ENCODE data around the gene NGRN. TPM values are rescaled to one million over a fixed set of nuclear protein-coding genes. Genes with fewer than 3 reads are reported as not detected.

Gene NGRN
- 100 to 1,000 TPM; 154 to 180 TPM for total RNA-seq
- 100 to 1,000 TPM; 323 to 356 TPM for polyA plus RNA-seq (ENCODE audit: insufficient read length in 2 of 2)
- long read RNA-seq, donor 1, full-length matches to known transcripts: 374 of 374 reads
- long read RNA-seq, donor 1, partial matches to known transcripts: 0 of 374 reads
- long read RNA-seq, donor 1, other reads (novel, unspliced or antisense): 0 of 374 reads
- long read RNA-seq, donor 2, full-length matches to known transcripts: 122 of 122 reads
- long read RNA-seq, donor 2, partial matches to known transcripts: 0 of 122 reads
- long read RNA-seq, donor 2, other reads (novel, unspliced or antisense): 0 of 122 reads
- long read RNA-seq, donor 3, full-length matches to known transcripts: 182 of 182 reads
- long read RNA-seq, donor 3, partial matches to known transcripts: 0 of 182 reads
- long read RNA-seq, donor 3, other reads (novel, unspliced or antisense): 0 of 182 reads
- long read RNA-seq, donor 4, full-length matches to known transcripts: 152 of 152 reads
- long read RNA-seq, donor 4, partial matches to known transcripts: 0 of 152 reads
- long read RNA-seq, donor 4, other reads (novel, unspliced or antisense): 0 of 152 reads

GRCh38 chr15:90265271-90266060 lies at the start of gene NGRN:
Gene NGRN, plus strand, starts transcription at chr15:90265672. Its CDS starts 41 bp downstream, at chr15:90265713.
- DNase-seq (ENCODE audit: low read depth in 4 of 6, low spot score in 6 of 6): peak; percentile 79 to 98 (median 88)
- Histone ChIP-seq H3K27ac (ENCODE audit: low read depth, low read length) (peak within 1 kb of the TSS; percentile 97), H3K36me3 (ENCODE audit: control insufficient read depth, insufficient read depth, low read length) (peaks cover 4% of the 10 kb centered on the region), H3K27me3 (ENCODE audit: control insufficient read depth, insufficient read depth, low read length) (no peaks in the 10 kb centered on the region), H3K4me1 (ENCODE audit: control insufficient read depth, insufficient read depth, low read length) (peaks cover 32% of the 10 kb centered on the region), H3K4me3 (ENCODE audit: low read depth, low read length) (peak within 1 kb of the TSS; percentile 89), H3K9me3 (ENCODE audit: control insufficient read depth, insufficient read depth, low read length) (no peaks in the 10 kb centered on the region)
- under 1% methylated on average over 59 of the region's 59 CpGs for WGBS (ENCODE audit: insufficient coverage)

GRCh38 chr15:90217671-90218394 lies 47.6 kb upstream of the NGRN start:
- peaks cover 19% of the 10 kb centered on the region for H3K4me1 ChIP-seq (ENCODE audit: control insufficient read depth, insufficient read depth, low read length)
- 92% methylated on average over 4 of the region's 9 CpGs for WGBS (ENCODE audit: insufficient coverage)
- H3K9me3 ChIP-seq (ENCODE audit: control insufficient read depth, insufficient read depth, low read length): no peaks in the 10 kb centered on the region
- H3K36me3 ChIP-seq (ENCODE audit: control insufficient read depth, insufficient read depth, low read length): peaks cover 58% of the 10 kb centered on the region
- no peak for DNase-seq (ENCODE audit: low read depth in 4 of 6, low spot score in 6 of 6)
- no peak overlapping the region for H3K27ac ChIP-seq (ENCODE audit: low read depth, low read length)
- no peaks in the 10 kb centered on the region for H3K27me3 ChIP-seq (ENCODE audit: control insufficient read depth, insufficient read depth, low read length)
- H3K4me3 ChIP-seq (ENCODE audit: low read depth, low read length): no peak overlapping the region

DNA sequence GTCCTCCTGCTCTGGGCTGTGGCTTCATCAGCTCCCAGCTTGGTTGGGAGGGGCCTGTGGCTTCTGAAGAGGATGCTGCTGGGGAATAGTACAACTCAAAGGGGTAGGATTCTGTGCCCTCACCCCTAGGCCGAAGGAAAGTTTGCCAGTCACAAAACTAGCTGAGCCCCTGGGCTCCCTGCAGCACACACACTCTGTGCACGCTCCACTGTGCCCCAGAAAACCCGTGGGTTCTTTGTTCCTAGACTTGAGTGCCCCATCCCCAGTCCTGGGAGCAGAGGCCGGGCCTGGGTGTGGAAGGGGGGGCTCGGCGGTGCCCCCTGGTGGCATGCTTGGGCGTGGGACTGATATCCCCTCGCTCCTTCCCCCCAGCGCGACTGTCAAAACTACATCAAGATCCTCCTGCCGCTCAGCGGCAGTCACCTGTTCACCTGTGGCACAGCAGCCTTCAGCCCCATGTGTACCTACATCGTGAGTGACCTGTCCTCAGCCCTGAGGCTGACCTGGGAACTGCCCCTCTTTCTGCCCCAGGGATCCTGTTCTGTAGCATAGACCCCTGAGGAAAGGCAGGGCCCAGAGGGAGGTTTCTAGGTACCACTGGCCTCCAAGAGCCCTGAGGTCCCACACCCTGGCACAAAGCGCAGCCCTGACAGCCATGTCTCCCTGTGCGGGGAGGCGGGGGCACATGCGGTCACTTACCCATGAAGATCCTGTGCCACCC lies 45.9 kb upstream of the NGRN start:
- no peaks in the 10 kb centered on the region for H3K9me3 ChIP-seq (ENCODE audit: control insufficient read depth, insufficient read depth, low read length)
- WGBS (ENCODE audit: insufficient coverage): 59% methylated on average over 14 of the region's 17 CpGs
- no peak overlapping the region for H3K27ac ChIP-seq (ENCODE audit: low read depth, low read length)
- no peaks in the 10 kb centered on the region for H3K27me3 ChIP-seq (ENCODE audit: control insufficient read depth, insufficient read depth, low read length)
- peak in 2 of 6 donors; percentile 19 to 47 for DNase-seq (ENCODE audit: low read depth in 4 of 6, low spot score in 6 of 6)
- H3K4me3 ChIP-seq (ENCODE audit: low read depth, low read length): no peak overlapping the region
- peaks cover 21% of the 10 kb centered on the region for H3K4me1 ChIP-seq (ENCODE audit: control insufficient read depth, insufficient read depth, low read length)
- H3K36me3 ChIP-seq (ENCODE audit: control insufficient read depth, insufficient read depth, low read length): peaks cover 67% of the 10 kb centered on the region

DNA sequence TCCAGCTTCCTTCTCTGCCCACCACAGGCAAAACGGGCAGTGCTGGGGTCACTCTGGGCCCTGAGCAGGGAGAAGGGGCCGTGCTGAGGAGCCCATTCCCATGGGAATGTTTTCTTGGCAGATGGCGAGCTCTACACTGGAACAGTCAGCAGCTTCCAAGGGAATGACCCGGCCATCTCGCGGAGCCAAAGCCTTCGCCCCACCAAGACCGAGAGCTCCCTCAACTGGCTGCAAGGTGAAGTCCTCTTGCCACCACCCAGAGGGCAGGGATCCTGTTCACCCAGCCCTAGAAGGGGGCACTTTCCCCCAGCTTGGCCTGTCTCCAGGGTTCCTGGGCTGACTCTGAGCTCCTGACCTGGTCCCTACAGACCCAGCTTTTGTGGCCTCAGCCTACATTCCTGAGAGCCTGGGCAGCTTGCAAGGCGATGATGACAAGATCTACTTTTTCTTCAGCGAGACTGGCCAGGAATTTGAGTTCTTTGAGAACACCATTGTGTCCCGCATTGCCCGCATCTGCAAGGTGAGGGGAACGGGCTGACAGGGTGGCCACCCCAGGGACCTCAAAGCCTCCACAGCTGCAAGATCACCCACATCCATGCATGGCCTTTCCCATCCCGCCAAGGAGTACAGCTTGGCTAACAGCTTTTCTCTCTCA lies 44.1 kb upstream of the NGRN start:
- Histone ChIP-seq H3K4me1 (ENCODE audit: control insufficient read depth, insufficient read depth, low read length) (peaks cover 22% of the 10 kb centered on the region), H3K9me3 (ENCODE audit: control insufficient read depth, insufficient read depth, low read length) (no peaks in the 10 kb centered on the region), H3K4me3 (ENCODE audit: low read depth, low read length) (no peak overlapping the region), H3K27ac (ENCODE audit: low read depth, low read length) (peak overlapping the region; percentile 54), H3K36me3 (ENCODE audit: control insufficient read depth, insufficient read depth, low read length) (peaks cover 81% of the 10 kb centered on the region), H3K27me3 (ENCODE audit: control insufficient read depth, insufficient read depth, low read length) (no peaks in the 10 kb centered on the region)
- 48% methylated on average over 13 of the region's 14 CpGs for WGBS (ENCODE audit: insufficient coverage)
- peak in 4 of 6 donors; percentile 26 to 84 (median 60) for DNase-seq (ENCODE audit: low read depth in 4 of 6, low spot score in 6 of 6)

GRCh38 chr15:90222547-90222946 lies 42.9 kb upstream of the NGRN start:
- Histone ChIP-seq H3K36me3 (ENCODE audit: control insufficient read depth, insufficient read depth, low read length) (peaks cover 85% of the 10 kb centered on the region), H3K4me3 (ENCODE audit: low read depth, low read length) (no peak overlapping the region), H3K27me3 (ENCODE audit: control insufficient read depth, insufficient read depth, low read length) (no peaks in the 10 kb centered on the region), H3K27ac (ENCODE audit: low read depth, low read length) (no peak overlapping the region), H3K4me1 (ENCODE audit: control insufficient read depth, insufficient read depth, low read length) (peaks cover 22% of the 10 kb centered on the region), H3K9me3 (ENCODE audit: control insufficient read depth, insufficient read depth, low read length) (no peaks in the 10 kb centered on the region)
- no CpG with 5 or more reads among the region's 2 CpGs for WGBS (ENCODE audit: insufficient coverage)
- DNase-seq (ENCODE audit: low read depth in 4 of 6, low spot score in 6 of 6): no peak

DNA sequence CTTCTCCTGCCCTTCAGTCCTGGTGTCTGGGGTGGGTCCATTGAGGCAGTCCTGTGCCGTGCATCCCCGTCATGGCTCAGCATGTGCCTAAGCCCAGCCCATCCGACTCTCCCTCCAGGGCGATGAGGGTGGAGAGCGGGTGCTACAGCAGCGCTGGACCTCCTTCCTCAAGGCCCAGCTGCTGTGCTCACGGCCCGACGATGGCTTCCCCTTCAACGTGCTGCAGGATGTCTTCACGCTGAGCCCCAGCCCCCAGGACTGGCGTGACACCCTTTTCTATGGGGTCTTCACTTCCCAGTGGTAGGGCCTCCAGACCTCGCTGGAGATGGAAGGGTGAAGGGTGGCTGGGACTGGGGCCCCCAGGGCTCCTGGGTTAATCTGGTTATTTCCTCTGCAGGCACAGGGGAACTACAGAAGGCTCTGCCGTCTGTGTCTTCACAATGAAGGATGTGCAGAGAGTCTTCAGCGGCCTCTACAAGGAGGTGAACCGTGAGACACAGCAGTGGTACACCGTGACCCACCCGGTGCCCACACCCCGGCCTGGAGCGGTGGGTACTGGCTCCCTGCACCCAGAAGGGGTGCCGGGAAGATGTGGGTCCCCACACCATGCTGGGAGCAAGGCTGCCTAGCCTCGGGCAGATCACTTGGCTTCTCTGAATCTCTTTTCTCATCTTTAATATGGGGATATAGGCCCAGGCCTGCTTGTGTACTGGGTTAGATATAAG lies 41.9 kb upstream of the NGRN start:
- Histone ChIP-seq H3K9me3 (ENCODE audit: control insufficient read depth, insufficient read depth, low read length) (no peaks in the 10 kb centered on the region), H3K4me1 (ENCODE audit: control insufficient read depth, insufficient read depth, low read length) (peaks cover 22% of the 10 kb centered on the region), H3K27ac (ENCODE audit: low read depth, low read length) (no peak overlapping the region), H3K36me3 (ENCODE audit: control insufficient read depth, insufficient read depth, low read length) (peaks cover 85% of the 10 kb centered on the region), H3K27me3 (ENCODE audit: control insufficient read depth, insufficient read depth, low read length) (no peaks in the 10 kb centered on the region), H3K4me3 (ENCODE audit: low read depth, low read length) (no peak overlapping the region)
- no peak for DNase-seq (ENCODE audit: low read depth in 4 of 6, low spot score in 6 of 6)
- WGBS (ENCODE audit: insufficient coverage): 96% methylated on average over 21 of the region's 22 CpGs

- Histone ChIP-seq H3K4me1 (ENCODE audit: control insufficient read depth, insufficient read depth, low read length) (peaks cover 17% of the 10 kb centered on the region), H3K27ac (ENCODE audit: low read depth, low read length) (no peak overlapping the region), H3K9me3 (ENCODE audit: control insufficient read depth, insufficient read depth, low read length) (no peaks in the 10 kb centered on the region), H3K36me3 (ENCODE audit: control insufficient read depth, insufficient read depth, low read length) (peaks cover 88% of the 10 kb centered on the region), H3K27me3 (ENCODE audit: control insufficient read depth, insufficient read depth, low read length) (no peaks in the 10 kb centered on the region), H3K4me3 (ENCODE audit: low read depth, low read length) (no peak overlapping the region)
- no peak for DNase-seq (ENCODE audit: low read depth in 4 of 6, low spot score in 6 of 6)
- 97% methylated on average over 14 of the region's 17 CpGs for WGBS (ENCODE audit: insufficient coverage)
These were observed 40.4 kb upstream of the NGRN start for GRCh38 chr15:90225047-90225446.

DNA sequence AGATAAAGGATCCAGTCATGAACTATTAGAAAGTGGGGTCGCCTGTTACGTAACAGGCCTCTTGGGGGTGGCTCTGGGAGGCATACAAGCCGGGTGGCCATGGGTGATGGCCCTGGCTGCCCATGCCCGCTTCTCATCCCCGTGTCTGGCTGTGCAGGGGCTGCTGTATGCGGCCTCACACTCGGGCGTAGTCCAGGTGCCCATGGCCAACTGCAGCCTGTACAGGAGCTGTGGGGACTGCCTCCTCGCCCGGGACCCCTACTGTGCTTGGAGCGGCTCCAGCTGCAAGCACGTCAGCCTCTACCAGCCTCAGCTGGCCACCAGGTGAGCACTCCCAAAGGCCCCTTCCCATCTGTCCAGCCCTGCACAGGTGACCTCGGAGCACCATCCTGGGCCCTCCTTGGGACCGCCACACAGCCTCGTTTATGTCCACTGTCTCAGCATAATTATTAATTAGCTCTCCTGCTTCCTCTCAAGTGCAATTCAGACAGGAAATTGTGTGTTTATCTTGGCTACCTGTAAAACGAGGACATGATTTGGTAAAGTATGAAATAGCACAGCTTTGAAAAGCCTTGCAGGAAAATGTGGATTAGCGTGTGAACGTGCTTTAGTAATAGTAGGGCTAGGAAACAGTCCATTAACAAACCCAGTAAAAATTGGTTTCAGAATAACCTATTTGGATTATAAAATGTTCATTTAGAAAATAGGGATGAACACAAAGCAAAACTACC lies 39.8 kb upstream of the NGRN start:
- Histone ChIP-seq H3K4me3 (ENCODE audit: low read depth, low read length) (no peak overlapping the region), H3K4me1 (ENCODE audit: control insufficient read depth, insufficient read depth, low read length) (peaks cover 22% of the 10 kb centered on the region), H3K27ac (ENCODE audit: low read depth, low read length) (no peak overlapping the region), H3K36me3 (ENCODE audit: control insufficient read depth, insufficient read depth, low read length) (peaks cover 89% of the 10 kb centered on the region), H3K27me3 (ENCODE audit: control insufficient read depth, insufficient read depth, low read length) (no peaks in the 10 kb centered on the region), H3K9me3 (ENCODE audit: control insufficient read depth, insufficient read depth, low read length) (no peaks in the 10 kb centered on the region)
- WGBS (ENCODE audit: insufficient coverage): 90% methylated on average over 13 of the region's 18 CpGs
- DNase-seq (ENCODE audit: low read depth in 4 of 6, low spot score in 6 of 6): no peak
